Tibial nerve (tissue), 4 donors: Measurements from ENCODE around the gene SLC26A2. TPM values are rescaled to one million over a fixed set of nuclear protein-coding genes. Genes with fewer than 3 reads are reported as not detected.

Experiments
- DNase-seq, 2 donors: peaks; one replicate each; pipeline ENCODE4 v3.0.0-alpha.2; 2019; ENCODE audit warnings: low spot score in 2 of 2
- H3K27ac ChIP-seq, 4 donors: fragments of 200-600 bp; sonication (generic) in 3 of 4; one replicate each; pipeline ENCODE4 v1.5.1; 2017 to 2019; ENCODE audit warnings: mild to moderate bottlenecking in 1 of 4
- H3K27me3 ChIP-seq, 2 donors: fragments of 200-600 bp; sonication (generic) in 1 of 2; one replicate each; pipeline versions ENCODE4 v1.5.1 to v1.6.0; 2017 to 2019
- H3K36me3 ChIP-seq, 3 donors: fragments of 200-600 bp; sonication (generic); one replicate each; pipeline ENCODE4 v1.5.1; 2018 to 2019
- H3K4me1 ChIP-seq, 4 donors: fragments of 200-600 bp; sonication (generic) in 3 of 4; one replicate each; pipeline ENCODE4 v1.5.1; 2017 to 2019
- H3K4me3 ChIP-seq, 4 donors: fragments of 200-600 bp; sonication (generic) in 3 of 4; one replicate each; pipeline ENCODE4 v1.5.1; 2017 to 2019; ENCODE audit warnings: mild to moderate bottlenecking in 1 of 4, moderate library complexity in 1 of 4
- H3K9me3 ChIP-seq, 4 donors: fragments of 200-600 bp; sonication (generic) in 3 of 4; one replicate each; pipeline ENCODE4 v1.5.1; 2017 to 2019
- EP300 ChIP-seq, 2 donors: sonication (generic); formaldehyde crosslinking; IDR thresholded peaks; one replicate each; pipeline ENCODE4 v1.6.1; 2017; ENCODE audit warnings: antibody characterized with exemption in 2 of 2, mild to moderate bottlenecking in 1 of 2
- POLR2A ChIP-seq, 2 donors: fragments of 450-650 bp; IDR thresholded peaks; one replicate each; pipeline ENCODE4 v1.6.1; 2017; ENCODE audit warnings: antibody characterized with exemption in 2 of 2, mild to moderate bottlenecking in 2 of 2, moderate library complexity in 2 of 2
- WGBS, 2 donors: methylation state at CpG; one replicate each; pipeline ENCODE4 v1.1.5; 2018; 5-methylcytosine and 5-hydroxymethylcytosine counted together
- total RNA-seq, 4 donors: library from RNA; depleted of rRNA; stranded (reverse); fragments of >200 nt; gene quantifications; one replicate each; pipeline ENCODE4 v1.1.0, GENCODE V29; 2016
- TF ChIP-seq, protein P1 (sequence below), 5 experiments: fragments of 200-600 bp in 3 of 5; fragments of 450-650 bp in 2 of 5; sonication (generic) in 3 of 5; IDR thresholded peaks; one replicate each; pipeline ENCODE4 v1.5.1; 2016 to 2019; ENCODE audit warnings: antibody characterized with exemption in 5 of 5, mild to moderate bottlenecking in 3 of 5, moderate library complexity in 2 of 5

SLC26A2 gene
- total RNA-seq, 4 donors from 2014 or later, result 10.2 to 17.9 (median 12.4) TPM

DNA sequence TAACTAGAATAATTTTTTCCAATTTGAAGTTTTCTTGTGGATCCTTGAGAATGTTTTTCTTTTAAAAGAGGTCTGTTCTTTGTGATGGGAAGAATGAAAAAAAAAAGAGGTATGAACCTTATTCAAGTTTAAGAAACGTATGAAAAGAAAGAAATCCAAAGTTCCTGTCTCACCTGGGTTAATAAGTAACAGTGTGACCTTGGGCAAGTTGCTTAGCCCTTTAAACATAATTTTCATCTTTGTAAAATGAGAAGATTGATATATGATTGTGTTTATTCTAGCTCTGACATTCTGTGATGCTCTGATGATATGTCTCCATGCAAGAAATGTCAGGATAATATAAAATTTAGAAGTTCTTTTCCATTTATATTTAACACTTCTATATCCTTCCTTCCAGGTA lies 19.3 kb downstream of the SLC26A2 start:
- Histone ChIP-seq H3K4me3 (no peak overlapping the region), H3K9me3 (no peaks in the 10 kb centered on the region), H3K27me3 (no peaks in the 10 kb centered on the region), H3K27ac (no peak overlapping the region), H3K4me1 (no peaks in the 10 kb centered on the region), H3K36me3 (peaks cover 0 to 65% (median 0%) of the 10 kb centered on the region in 3 donors)
- DNase-seq, result no peak
- TF ChIP-seq, protein P1, sequence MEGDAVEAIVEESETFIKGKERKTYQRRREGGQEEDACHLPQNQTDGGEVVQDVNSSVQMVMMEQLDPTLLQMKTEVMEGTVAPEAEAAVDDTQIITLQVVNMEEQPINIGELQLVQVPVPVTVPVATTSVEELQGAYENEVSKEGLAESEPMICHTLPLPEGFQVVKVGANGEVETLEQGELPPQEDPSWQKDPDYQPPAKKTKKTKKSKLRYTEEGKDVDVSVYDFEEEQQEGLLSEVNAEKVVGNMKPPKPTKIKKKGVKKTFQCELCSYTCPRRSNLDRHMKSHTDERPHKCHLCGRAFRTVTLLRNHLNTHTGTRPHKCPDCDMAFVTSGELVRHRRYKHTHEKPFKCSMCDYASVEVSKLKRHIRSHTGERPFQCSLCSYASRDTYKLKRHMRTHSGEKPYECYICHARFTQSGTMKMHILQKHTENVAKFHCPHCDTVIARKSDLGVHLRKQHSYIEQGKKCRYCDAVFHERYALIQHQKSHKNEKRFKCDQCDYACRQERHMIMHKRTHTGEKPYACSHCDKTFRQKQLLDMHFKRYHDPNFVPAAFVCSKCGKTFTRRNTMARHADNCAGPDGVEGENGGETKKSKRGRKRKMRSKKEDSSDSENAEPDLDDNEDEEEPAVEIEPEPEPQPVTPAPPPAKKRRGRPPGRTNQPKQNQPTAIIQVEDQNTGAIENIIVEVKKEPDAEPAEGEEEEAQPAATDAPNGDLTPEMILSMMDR (IDR thresholded peaks at IDR 0.05), result no peak
- TF ChIP-seq POLR2A (IDR thresholded peaks at IDR 0.05) (no peak), EP300 (IDR thresholded peaks at IDR 0.05) (no peak)
- 79 to 83% methylated on average over 1 of the region's 1 CpG for WGBS, 2 donors

DNA sequence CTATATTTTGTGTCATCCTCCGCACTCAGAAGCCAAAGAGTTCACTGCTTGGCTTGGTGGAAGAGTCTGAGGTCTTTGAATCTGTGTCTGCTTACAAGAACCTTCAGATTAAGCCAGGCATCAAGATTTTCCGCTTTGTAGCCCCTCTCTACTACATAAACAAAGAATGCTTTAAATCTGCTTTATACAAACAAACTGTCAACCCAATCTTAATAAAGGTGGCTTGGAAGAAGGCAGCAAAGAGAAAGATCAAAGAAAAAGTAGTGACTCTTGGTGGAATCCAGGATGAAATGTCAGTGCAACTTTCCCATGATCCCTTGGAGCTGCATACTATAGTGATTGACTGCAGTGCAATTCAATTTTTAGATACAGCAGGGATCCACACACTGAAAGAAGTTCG lies 20.6 kb downstream of the SLC26A2 start:
- Histone ChIP-seq H3K27ac (no peak overlapping the region), H3K4me1 (no peaks in the 10 kb centered on the region), H3K27me3 (no peaks in the 10 kb centered on the region), H3K9me3 (no peaks in the 10 kb centered on the region), H3K4me3 (no peak overlapping the region), H3K36me3 (peaks cover 0 to 65% (median 0%) of the 10 kb centered on the region in 3 donors)
- no peak for DNase-seq
- WGBS, 2 donors, result 85 to 86% methylated on average over 3 of the region's 3 CpGs
- TF ChIP-seq POLR2A (IDR thresholded peaks at IDR 0.05) (no peak), EP300 (IDR thresholded peaks at IDR 0.05) (no peak)
- TF ChIP-seq, protein P1 (IDR thresholded peaks at IDR 0.05), result no peak

DNA sequence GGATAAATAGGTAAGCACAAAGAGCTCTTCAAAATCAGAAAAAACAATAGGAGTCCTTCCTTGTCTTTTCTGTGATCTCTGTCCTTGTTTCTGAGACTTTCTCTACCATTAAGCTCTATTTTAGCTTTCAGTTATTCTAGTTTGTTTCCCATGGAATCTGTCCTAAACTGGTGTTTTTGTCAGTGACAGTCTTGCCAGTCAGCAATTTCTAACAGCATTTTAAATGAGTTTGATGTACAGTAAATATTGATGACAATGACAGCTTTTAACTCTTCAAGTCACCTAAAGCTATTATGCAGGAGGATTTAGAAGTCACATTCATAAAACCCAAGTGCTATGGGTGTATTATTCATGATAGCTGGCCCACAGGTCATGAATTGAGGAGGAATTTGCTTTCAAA lies 21.9 kb downstream of the SLC26A2 start:
- Histone ChIP-seq H3K4me3 (no peak overlapping the region), H3K27me3 (no peaks in the 10 kb centered on the region), H3K9me3 (no peaks in the 10 kb centered on the region), H3K27ac (no peak overlapping the region), H3K36me3 (peaks cover 0 to 64% (median 0%) of the 10 kb centered on the region in 3 donors), H3K4me1 (no peaks in the 10 kb centered on the region)
- DNase-seq, result no peak
- TF ChIP-seq, protein P1 (IDR thresholded peaks at IDR 0.05), result no peak
- TF ChIP-seq POLR2A (IDR thresholded peaks at IDR 0.05), result no peak
- no peak for TF ChIP-seq EP300 (IDR thresholded peaks at IDR 0.05)

DNA sequence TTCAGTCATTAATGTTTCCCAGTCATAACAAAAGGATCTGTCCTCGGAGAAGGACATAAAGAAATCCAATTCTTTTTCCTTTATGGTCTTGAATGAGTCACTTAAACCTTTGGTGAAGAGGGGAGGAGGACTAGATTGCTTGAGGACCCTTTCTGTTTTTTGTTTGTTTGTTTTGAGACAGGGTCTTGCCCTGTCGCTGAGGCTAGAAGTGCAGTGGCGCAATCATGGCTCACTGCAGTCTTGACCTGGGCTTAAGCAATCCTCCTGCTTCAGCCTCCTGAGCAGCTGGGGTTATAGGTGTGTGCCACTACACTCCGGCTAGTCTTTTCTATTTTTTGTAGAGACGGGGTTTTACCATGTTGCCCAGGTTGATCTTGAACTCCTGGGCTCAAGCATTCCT lies 27.6 kb downstream of the SLC26A2 start:
- H3K36me3 ChIP-seq, result peaks cover 0 to 14% (median 0%) of the 10 kb centered on the region in 3 donors
- no peaks in the 10 kb centered on the region for H3K4me1 ChIP-seq
- DNase-seq, result no peak
- H3K4me3 ChIP-seq, result no peak overlapping the region
- H3K27ac ChIP-seq, result no peak overlapping the region
- no peaks in the 10 kb centered on the region for H3K9me3 ChIP-seq
- no peaks in the 10 kb centered on the region for H3K27me3 ChIP-seq
- 70 to 74% methylated on average over 5 of the region's 5 CpGs for WGBS, 2 donors
- TF ChIP-seq POLR2A (IDR thresholded peaks at IDR 0.05) (no peak), EP300 (IDR thresholded peaks at IDR 0.05) (no peak)
- TF ChIP-seq, protein P1 (IDR thresholded peaks at IDR 0.05), result no peak

DNA sequence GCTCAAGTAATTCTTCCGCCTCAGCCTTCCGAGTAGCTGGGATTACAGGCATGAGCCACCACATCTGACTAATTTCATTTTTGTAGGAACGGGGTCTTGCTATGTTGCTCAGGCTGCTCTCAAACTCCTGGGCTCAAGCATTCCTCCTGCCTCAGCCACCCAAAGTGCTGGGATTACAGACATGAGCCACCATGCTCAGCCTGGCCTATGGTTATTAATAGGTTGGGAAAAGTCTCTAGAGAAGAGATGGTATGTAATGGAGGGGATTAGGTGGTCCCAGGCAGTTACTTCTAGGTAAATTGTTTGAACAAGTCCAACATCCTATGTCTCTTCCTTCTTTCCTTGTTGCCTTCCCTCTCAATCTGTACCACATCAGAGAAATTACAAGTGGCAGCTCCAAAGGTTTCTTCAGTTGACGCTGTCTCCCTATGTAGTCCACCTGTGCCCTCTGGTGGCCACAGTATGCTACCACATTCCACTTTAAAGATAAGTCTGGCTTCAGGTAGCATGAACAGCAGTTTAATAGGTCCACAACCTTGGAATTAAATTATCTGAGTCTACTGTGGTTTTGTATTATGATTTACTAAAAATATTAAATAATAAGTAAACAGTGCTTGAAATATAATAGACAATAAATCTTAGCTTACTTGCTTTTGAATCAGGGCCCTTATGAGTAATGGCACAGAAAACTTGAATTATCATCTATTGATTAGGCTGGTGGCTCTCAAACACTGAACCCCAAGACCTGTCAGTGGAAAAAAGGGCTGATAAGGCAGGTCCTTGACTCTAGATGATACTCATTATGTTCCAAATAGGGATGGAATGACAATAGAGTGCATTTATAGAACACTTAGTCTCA lies 30.2 kb downstream of the SLC26A2 start:
- Histone ChIP-seq H3K9me3 (no peaks in the 10 kb centered on the region), H3K4me3 (no peak overlapping the region), H3K36me3 (peaks cover 0 to 6% (median 0%) of the 10 kb centered on the region in 3 donors), H3K27ac (no peak overlapping the region), H3K27me3 (no peaks in the 10 kb centered on the region), H3K4me1 (peaks cover 0 to 19% (median 0%) of the 10 kb centered on the region in 4 donors)
- peak; percentile 65 to 84 for DNase-seq
- 67 to 70% methylated on average over 4 of the region's 4 CpGs for WGBS, 2 donors
- TF ChIP-seq EP300 (IDR thresholded peaks at IDR 0.05) (no peak), POLR2A (IDR thresholded peaks at IDR 0.05) (no peak)
- TF ChIP-seq, protein P1 (IDR thresholded peaks at IDR 0.05), result peak; percentile 84 to 91 (median 86)
